CD4-positive, alpha-beta memory T cell (primary cell): ENCODE measurements around the gene CACHD1. TPM values are rescaled to one million over a fixed set of nuclear protein-coding genes. Genes with fewer than 3 reads are reported as not detected.
"Not testable (repeated sequence)": the region's sequence is repeated elsewhere in the genome, so short reads cannot be mapped to it uniquely, and the experiment has no call there.

Source experiments
- CTCF ChIA-PET: fragments of 350-600 bp; sonication (Branson Sonifier 250); formaldehyde crosslinking; loops from one replicate; lab custom pipeline; 2021; ENCODE audit warnings: inconsistent platforms; ENCODE audit not compliant: partially characterized antibody; lab: Charles Lee
- POLR2A ChIA-PET: fragments of 350-600 bp; sonication (Branson Sonifier 250); formaldehyde crosslinking; loops from one replicate; lab custom pipeline; 2021; ENCODE audit not compliant: partially characterized antibody; lab: Charles Lee
- DNase-seq, 5 donors: peaks; one replicate each; pipeline versions ENCODE4 v3.0.0 to v3.0.0-alpha.2; 2020 to 2022; ENCODE audit warnings: mixed read lengths in 1 of 5
- H3K27ac ChIP-seq: one replicate; pipeline ENCODE4 v1.7.0; 2013; ENCODE audit warnings: low read depth, low read length
- H3K27me3 ChIP-seq: 2 replicates; pipeline ENCODE4 v1.7.0; 2013; ENCODE audit warnings: mild to moderate bottlenecking, low read length, moderate library complexity; ENCODE audit not compliant: insufficient read depth
- H3K36me3 ChIP-seq: 2 replicates; pipeline ENCODE4 v1.7.0; 2013; ENCODE audit warnings: mild to moderate bottlenecking, low read length, moderate library complexity; ENCODE audit not compliant: insufficient read depth
- H3K4me1 ChIP-seq: 2 replicates; pipeline ENCODE4 v1.7.0; 2013; ENCODE audit warnings: mild to moderate bottlenecking, low read length, moderate library complexity; ENCODE audit not compliant: insufficient read depth
- H3K4me3 ChIP-seq, 2 donors: one replicate each; pipeline ENCODE4 v1.7.0; 2013; ENCODE audit warnings: low read length in 2 of 2, mild to moderate bottlenecking in 1 of 2
- H3K9me3 ChIP-seq, 2 donors: one replicate each; pipeline ENCODE4 v1.7.0; 2013; ENCODE audit warnings: low read length in 2 of 2, control low read depth in 1 of 2; ENCODE audit not compliant: control insufficient read depth in 1 of 2
- H3K27ac Mint-ChIP-seq, 7 donors: one replicate each; pipeline ENCODE4 v1.8.0; 2020 to 2021; ENCODE audit warnings: mixed read lengths in 7 of 7, mild to moderate bottlenecking in 6 of 7, inconsistent platforms in 3 of 7, moderate library complexity in 3 of 7
- H3K27me3 Mint-ChIP-seq, 2 donors: one replicate each; pipeline ENCODE4 v1.8.0; 2020 to 2021; ENCODE audit warnings: mixed read lengths in 2 of 2
- H3K36me3 Mint-ChIP-seq, 2 donors: one replicate each; pipeline ENCODE4 v1.8.0; 2020 to 2021; ENCODE audit warnings: mixed read lengths in 2 of 2, inconsistent platforms in 1 of 2, mild to moderate bottlenecking in 1 of 2
- H3K4me1 Mint-ChIP-seq, 4 donors: one replicate each; pipeline ENCODE4 v1.8.0; 2020 to 2021; ENCODE audit warnings: mixed read lengths in 4 of 4, mild to moderate bottlenecking in 1 of 4
- H3K4me3 Mint-ChIP-seq, 8 donors: one replicate each; pipeline ENCODE4 v1.8.0; 2020 to 2021; ENCODE audit warnings: mixed read lengths in 8 of 8, mild to moderate bottlenecking in 7 of 8, moderate library complexity in 6 of 8, inconsistent platforms in 3 of 8
- H3K9me3 Mint-ChIP-seq, 8 donors: one replicate each; pipeline ENCODE4 v1.8.0; 2020 to 2021; ENCODE audit warnings: mixed read lengths in 8 of 8, mild to moderate bottlenecking in 5 of 8, inconsistent platforms in 3 of 8, moderate library complexity in 1 of 8
- intact Hi-C: fragments of 100-400 bp; cut with micrococcal nuclease; formaldehyde crosslinking; loops from one replicate; pipeline ENCODE4 v1.15.1; 2023
- microRNA-seq: library from miRNA; unstranded; fragments of <30 nt; microRNA quantifications from one replicate; pipeline ENCODE4 v1.2.0, GENCODE V29; 2021; ENCODE audit warnings: borderline replicate concordance, borderline number of aligned reads, borderline microRNAs expressed, mixed read lengths
- polyA plus RNA-seq, 2 donors: library from polyadenylated mRNA; unstranded; fragments of 300-500 nt; fragmentation: Illumina TruSeq; gene quantifications; one replicate each; pipeline ENCODE4 v1.2.3, GENCODE V29; 2021
- total RNA-seq, 2 experiments: library from RNA; stranded (reverse); gene quantifications; one replicate each; pipeline ENCODE4 v1.2.3, GENCODE V29; 2021

CACHD1 gene
- total and polyA plus RNA-seq, 4 experiments from 2014 or later = 0.11 to 0.17 TPM; not detected in 2

- Mint-ChIP-seq H3K4me3 (no peak overlapping the region), H3K9me3 (peaks cover 0 to 2% (median 0%) of the 10 kb centered on the region in 8 donors), H3K4me1 (no peaks in the 10 kb centered on the region), H3K27me3 (peaks cover 3 to 11% of the 10 kb centered on the region in 2 donors), H3K36me3 (no peaks in the 10 kb centered on the region), H3K27ac (no peak overlapping the region)
- Histone ChIP-seq H3K4me1 (no peaks in the 10 kb centered on the region), H3K4me3 (no peak overlapping the region), H3K36me3 (no peaks in the 10 kb centered on the region), H3K9me3 (no peaks in the 10 kb centered on the region), H3K27ac (no peak overlapping the region), H3K27me3 (peaks cover 9% of the 10 kb centered on the region)
- intact Hi-C loops = no loop called here
- ChIA-PET CTCF (interaction anchor here (1.4 kb wide), 1 partner anchor 21 kb away, joined by 4 read pairs; no protein-coding TSS in a partner anchor), POLR2A (no interaction called here)
- no peak for DNase-seq
Measured at GRCh38 chr1:64727861-64728260, 257.9 kb downstream of the CACHD1 start.

- Histone ChIP-seq H3K36me3 (no peaks in the 10 kb centered on the region), H3K4me3 (no peak overlapping the region), H3K4me1 (no peaks in the 10 kb centered on the region), H3K9me3 (no peaks in the 10 kb centered on the region), H3K27ac (no peak overlapping the region), H3K27me3 (no peaks in the 10 kb centered on the region)
- H3K36me3 Mint-ChIP-seq = no peaks in the 10 kb centered on the region
- intact Hi-C loops = no loop called here
- no peak overlapping the region for H3K4me3 Mint-ChIP-seq
- H3K9me3 Mint-ChIP-seq = no peaks in the 10 kb centered on the region
- DNase-seq = no peak
- ChIA-PET POLR2A (no interaction called here), CTCF (no interaction called here)
- no peak overlapping the region for H3K27ac Mint-ChIP-seq
- peaks cover 0 to 3% of the 10 kb centered on the region in 2 donors for H3K27me3 Mint-ChIP-seq
- H3K4me1 Mint-ChIP-seq = no peaks in the 10 kb centered on the region
Measured at GRCh38 chr1:64733581-64734286, 263.8 kb downstream of the CACHD1 start.

GRCh38 chr1:64734287-64734652, 264.3 kb downstream of the CACHD1 start:
- DNase-seq = no peak
- Histone ChIP-seq H3K4me1 (no peaks in the 10 kb centered on the region), H3K27ac (no peak overlapping the region), H3K36me3 (no peaks in the 10 kb centered on the region), H3K27me3 (no peaks in the 10 kb centered on the region), H3K4me3 (no peak overlapping the region), H3K9me3 (no peaks in the 10 kb centered on the region)
- H3K27me3 Mint-ChIP-seq = peaks cover 0 to 3% of the 10 kb centered on the region in 2 donors
- H3K9me3 Mint-ChIP-seq = no peaks in the 10 kb centered on the region
- H3K27ac Mint-ChIP-seq = no peak overlapping the region
- no peak overlapping the region for H3K4me3 Mint-ChIP-seq
- no peaks in the 10 kb centered on the region for H3K36me3 Mint-ChIP-seq
- H3K4me1 Mint-ChIP-seq = no peaks in the 10 kb centered on the region
- intact Hi-C loops = no loop called here
- ChIA-PET POLR2A (no interaction called here), CTCF (no interaction called here)

- H3K4me3 ChIP-seq, H3K36me3 Mint-ChIP-seq: not testable (repeated sequence)
- intact Hi-C loops = loop anchor here (5.0 to 10.0 kb wide), 3 partner anchors 53 to 684 kb away; partner anchors contain the start of genes JAK1, LEPR and LEPROT
Measured at GRCh38 chr1:64740687-64741086, 270.8 kb downstream of the CACHD1 start.

More at GRCh38 chr1:64740687-64741086, 270.8 kb downstream of the CACHD1 start:
- POLR2A ChIA-PET, CTCF ChIA-PET, H3K9me3 Mint-ChIP-seq, H3K27ac Mint-ChIP-seq, H3K27ac ChIP-seq, H3K27me3 ChIP-seq, H3K36me3 ChIP-seq, DNase-seq, H3K4me3 Mint-ChIP-seq, H3K27me3 Mint-ChIP-seq, H3K9me3 ChIP-seq: not testable (repeated sequence)
- H3K4me1 ChIP-seq = peaks cover 12% of the 10 kb centered on the region
- H3K4me1 Mint-ChIP-seq = peaks cover 6 to 16% (median 11%) of the 10 kb centered on the region in 4 donors

Small RNA genes within 50 kb of the gene (microRNA-seq; reads per million reads assigned to microRNA genes)
- gene MIR4794 = not detected
